ENCODE data around the gene TMCO2. TPM values are rescaled to one million over a fixed set of nuclear protein-coding genes. Genes with fewer than 3 reads are reported as not detected.

The TMCO2 gene
- total RNA-seq, 1 experiment from 2014 or later, result not detected

- Histone ChIP-seq H3K27ac (ENCODE audit: low read depth, low read length, poor library complexity, severe bottlenecking) (no peak overlapping the region), H3K4me3 (ENCODE audit: low read depth, low read length, poor library complexity, severe bottlenecking) (no peak overlapping the region), H3K9me3 (ENCODE audit: low read depth, low read length, poor library complexity, severe bottlenecking) (no peaks in the 10 kb centered on the region), H3K36me3 (ENCODE audit: insufficient read depth, low read length, poor library complexity, severe bottlenecking) (peaks cover 70% of the 10 kb centered on the region), H3K27me3 (replicated peaks; ENCODE audit: insufficient read depth, low read depth, low read length, poor library complexity) (no peaks in the 10 kb centered on the region), H3K4me1 (ENCODE audit: insufficient read depth, low read length, poor library complexity, severe bottlenecking) (no peaks in the 10 kb centered on the region)
- ChIA-PET CTCF (no interaction called here), POLR2A (ENCODE audit: low non-redundant PET) (no interaction called here)
- DNase-seq (ENCODE audit: low spot score), result no peak
- BruUV-seq (replicated peaks), result no TSS peak
- TF ChIP-seq EZH2 (IDR thresholded peaks at IDR 0.05; ENCODE audit: borderline replicate concordance, low read depth, low read length, poor library complexity, severe bottlenecking) (no peak), CTCF (conservative IDR thresholded peaks at IDR 0.05; ENCODE audit: low read depth, low read length) (no peak)
- intact Hi-C loops (cut with micrococcal nuclease; ENCODE audit: unreplicated experiment), result no loop called here
These were observed 19.2 kb downstream of the TMCO2 start for GRCh38 chr1:40266786-40267535.

GRCh38 chr1:40267767-40268187, 20.0 kb downstream of the TMCO2 start:
- no peaks in the 10 kb centered on the region for H3K27me3 ChIP-seq (replicated peaks; ENCODE audit: insufficient read depth, low read depth, low read length, poor library complexity)
- POLR2A ChIA-PET (ENCODE audit: low non-redundant PET), result no interaction called here
- no peak overlapping the region for H3K4me3 ChIP-seq (ENCODE audit: low read depth, low read length, poor library complexity, severe bottlenecking)
- no peaks in the 10 kb centered on the region for H3K4me1 ChIP-seq (ENCODE audit: insufficient read depth, low read length, poor library complexity, severe bottlenecking)
- peaks cover 70% of the 10 kb centered on the region for H3K36me3 ChIP-seq (ENCODE audit: insufficient read depth, low read length, poor library complexity, severe bottlenecking)
- no peak overlapping the region for H3K27ac ChIP-seq (ENCODE audit: low read depth, low read length, poor library complexity, severe bottlenecking)
- no TSS peak for BruUV-seq (replicated peaks)
- DNase-seq (ENCODE audit: low spot score), result no peak
- H3K9me3 ChIP-seq (ENCODE audit: low read depth, low read length, poor library complexity, severe bottlenecking), result no peaks in the 10 kb centered on the region
- TF ChIP-seq EZH2 (IDR thresholded peaks at IDR 0.05; ENCODE audit: borderline replicate concordance, low read depth, low read length, poor library complexity, severe bottlenecking) (no peak), CTCF (conservative IDR thresholded peaks at IDR 0.05; ENCODE audit: low read depth, low read length) (no peak)
- intact Hi-C loops (cut with micrococcal nuclease; ENCODE audit: unreplicated experiment), result no loop called here
- CTCF ChIA-PET, result no interaction called here

GRCh38 chr1:40268211-40268610, 20.5 kb downstream of the TMCO2 start:
- no peak for DNase-seq (ENCODE audit: low spot score)
- no TSS peak for BruUV-seq (replicated peaks)
- peaks cover 68% of the 10 kb centered on the region for H3K36me3 ChIP-seq (ENCODE audit: insufficient read depth, low read length, poor library complexity, severe bottlenecking)
- no peak overlapping the region for H3K4me3 ChIP-seq (ENCODE audit: low read depth, low read length, poor library complexity, severe bottlenecking)
- no peaks in the 10 kb centered on the region for H3K4me1 ChIP-seq (ENCODE audit: insufficient read depth, low read length, poor library complexity, severe bottlenecking)
- H3K27me3 ChIP-seq (replicated peaks; ENCODE audit: insufficient read depth, low read depth, low read length, poor library complexity), result no peaks in the 10 kb centered on the region
- H3K9me3 ChIP-seq (ENCODE audit: low read depth, low read length, poor library complexity, severe bottlenecking), result no peaks in the 10 kb centered on the region
- intact Hi-C loops (cut with micrococcal nuclease; ENCODE audit: unreplicated experiment), result no loop called here
- TF ChIP-seq CTCF (conservative IDR thresholded peaks at IDR 0.05; ENCODE audit: low read depth, low read length) (no peak), EZH2 (IDR thresholded peaks at IDR 0.05; ENCODE audit: borderline replicate concordance, low read depth, low read length, poor library complexity, severe bottlenecking) (no peak)
- H3K27ac ChIP-seq (ENCODE audit: low read depth, low read length, poor library complexity, severe bottlenecking), result no peak overlapping the region
- CTCF ChIA-PET, result no interaction called here
- POLR2A ChIA-PET (ENCODE audit: low non-redundant PET), result interaction anchor here (0.7 kb wide), 1 partner anchor 1165 kb away, joined by 13 read pairs; no protein-coding TSS in a partner anchor
